Peyer's patch (tissue), 4 donors: ENCODE results near the gene TMEM91.

Source experiments
- POLR2A ChIP-seq, 2 donors: fragments of 450-650 bp; IDR thresholded peaks; one replicate each; pipeline ENCODE4 v1.5.1; 2017; ENCODE audit warnings: antibody characterized with exemption in 2 of 2, mild to moderate bottlenecking in 2 of 2, moderate library complexity in 2 of 2
- TF ChIP-seq, protein P1 (sequence below), 6 experiments: fragments of 450-650 bp in 4 of 6; fragments of 200-600 bp in 2 of 6; sonication (generic) in 1 of 6; IDR thresholded peaks; one replicate each; pipeline ENCODE4 v1.5.1; 2017 to 2019; ENCODE audit warnings: antibody characterized with exemption in 6 of 6, mild to moderate bottlenecking in 3 of 6, moderate library complexity in 1 of 6

DNA sequence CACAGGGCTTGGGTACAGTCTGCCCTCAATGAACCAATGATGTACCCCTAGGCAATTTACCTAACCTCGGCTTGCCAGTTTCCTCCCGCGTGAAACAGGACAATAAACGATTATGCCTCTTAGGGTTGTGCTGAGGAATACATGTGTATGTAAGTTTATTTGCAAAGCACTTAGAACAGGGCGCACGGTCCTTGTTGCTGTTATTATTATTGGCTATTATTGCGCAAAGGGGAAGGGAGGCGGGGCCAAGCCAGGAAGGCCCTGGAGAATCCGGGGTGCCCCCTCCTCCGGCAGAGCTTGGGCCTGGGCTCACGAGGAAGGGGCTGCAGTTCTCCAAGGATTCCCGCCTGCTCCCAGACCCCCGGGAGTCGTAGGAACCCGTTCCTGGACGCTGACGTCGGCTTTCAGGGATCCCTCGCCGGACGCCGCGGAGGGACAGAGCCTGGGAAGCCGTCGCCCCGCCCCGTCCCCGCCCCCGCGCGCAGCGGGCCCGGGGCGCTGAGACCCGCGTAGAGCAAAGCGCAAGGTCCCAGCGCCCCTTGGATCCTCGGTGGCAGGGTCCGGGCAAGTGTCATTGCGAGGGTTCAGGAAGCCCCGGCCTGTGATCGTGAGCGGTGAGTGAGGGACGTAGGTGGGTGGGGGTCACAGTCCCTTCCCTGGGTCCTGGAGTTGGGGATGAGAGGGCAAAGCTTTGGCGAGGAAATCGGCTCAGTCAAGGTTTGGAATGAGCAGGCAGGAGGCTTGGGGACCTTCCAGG is at the start of gene TMEM91:
- TF ChIP-seq, protein P1, sequence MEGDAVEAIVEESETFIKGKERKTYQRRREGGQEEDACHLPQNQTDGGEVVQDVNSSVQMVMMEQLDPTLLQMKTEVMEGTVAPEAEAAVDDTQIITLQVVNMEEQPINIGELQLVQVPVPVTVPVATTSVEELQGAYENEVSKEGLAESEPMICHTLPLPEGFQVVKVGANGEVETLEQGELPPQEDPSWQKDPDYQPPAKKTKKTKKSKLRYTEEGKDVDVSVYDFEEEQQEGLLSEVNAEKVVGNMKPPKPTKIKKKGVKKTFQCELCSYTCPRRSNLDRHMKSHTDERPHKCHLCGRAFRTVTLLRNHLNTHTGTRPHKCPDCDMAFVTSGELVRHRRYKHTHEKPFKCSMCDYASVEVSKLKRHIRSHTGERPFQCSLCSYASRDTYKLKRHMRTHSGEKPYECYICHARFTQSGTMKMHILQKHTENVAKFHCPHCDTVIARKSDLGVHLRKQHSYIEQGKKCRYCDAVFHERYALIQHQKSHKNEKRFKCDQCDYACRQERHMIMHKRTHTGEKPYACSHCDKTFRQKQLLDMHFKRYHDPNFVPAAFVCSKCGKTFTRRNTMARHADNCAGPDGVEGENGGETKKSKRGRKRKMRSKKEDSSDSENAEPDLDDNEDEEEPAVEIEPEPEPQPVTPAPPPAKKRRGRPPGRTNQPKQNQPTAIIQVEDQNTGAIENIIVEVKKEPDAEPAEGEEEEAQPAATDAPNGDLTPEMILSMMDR (IDR thresholded peaks at IDR 0.05), result no peak
- no peak for TF ChIP-seq POLR2A (IDR thresholded peaks at IDR 0.05)
